HG02588 (cell line): ENCODE results near the gene CCDC24.

Experiments
- ATAC-seq: cut with Tn5 transposase; IDR thresholded peaks from one replicate; pipeline ENCODE4 v1.9.1; 2021; ENCODE audit warnings: mild to moderate bottlenecking, moderate library complexity; ENCODE audit not compliant: unreplicated experiment

Gene CCDC24

DNA sequence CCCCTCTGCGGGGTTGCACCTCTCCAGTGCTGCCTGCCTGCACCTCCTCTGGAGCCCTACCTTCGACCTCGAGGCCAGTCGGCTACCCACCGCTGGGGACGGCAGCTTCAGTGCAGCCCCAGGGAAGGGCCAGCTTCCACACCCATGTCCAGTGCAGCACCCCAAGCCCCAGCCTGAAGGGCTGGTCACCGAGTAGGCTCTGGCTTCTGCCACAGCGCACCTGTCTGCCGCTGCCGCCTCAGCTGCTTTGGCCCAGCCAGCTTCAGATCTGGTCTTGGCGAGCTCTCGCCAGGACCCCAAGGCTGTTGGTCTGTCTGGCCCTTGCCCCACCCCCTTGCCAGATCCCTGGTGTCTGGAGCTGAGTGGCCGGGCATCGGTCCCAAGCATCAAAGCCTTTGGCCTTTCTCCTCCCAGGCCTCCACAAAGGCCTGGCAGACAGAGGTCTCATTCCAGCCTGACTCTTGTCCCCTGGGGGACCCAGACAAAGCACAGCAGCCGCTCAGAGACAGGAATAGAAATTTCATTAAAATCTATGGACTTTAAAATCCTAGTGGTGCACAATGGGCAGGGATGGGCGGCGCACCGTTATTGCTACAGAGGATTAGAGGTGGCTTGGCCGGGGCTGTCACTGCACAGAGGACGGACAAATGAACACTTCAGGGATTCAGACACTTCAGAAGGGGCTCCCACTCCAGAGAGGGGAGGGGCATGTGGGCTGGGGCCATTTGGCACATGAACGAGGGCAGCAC is 4.8 kb downstream of the CCDC24 start:
- ATAC-seq = no peak

DNA sequence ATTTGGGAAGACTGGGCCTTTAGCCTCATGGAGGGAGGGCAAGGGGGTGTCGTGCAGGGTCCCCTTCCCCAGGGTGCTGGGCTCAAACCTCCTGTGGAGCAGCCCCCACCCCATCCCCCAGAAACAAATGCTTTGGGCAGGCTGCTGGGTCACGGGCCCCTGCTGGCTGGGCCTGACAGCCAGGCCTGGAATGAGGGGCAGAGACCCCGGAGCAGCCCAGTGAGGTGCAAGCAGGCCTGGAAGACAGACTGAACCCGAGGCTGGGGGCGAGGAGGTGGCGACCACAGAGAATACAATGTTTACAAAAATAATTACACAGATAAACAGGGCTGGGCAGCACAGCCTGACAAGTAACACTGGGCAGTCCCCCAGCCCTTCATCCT is 5.3 kb downstream of the CCDC24 start:
- ATAC-seq = no peak

- no peak for ATAC-seq
Observed at GRCh38 chr1:43997295-43997999, 6.0 kb downstream of the CCDC24 start.

GRCh38 chr1:43998000-43998378 is 6.6 kb downstream of the CCDC24 start:
- ATAC-seq = no peak

DNA sequence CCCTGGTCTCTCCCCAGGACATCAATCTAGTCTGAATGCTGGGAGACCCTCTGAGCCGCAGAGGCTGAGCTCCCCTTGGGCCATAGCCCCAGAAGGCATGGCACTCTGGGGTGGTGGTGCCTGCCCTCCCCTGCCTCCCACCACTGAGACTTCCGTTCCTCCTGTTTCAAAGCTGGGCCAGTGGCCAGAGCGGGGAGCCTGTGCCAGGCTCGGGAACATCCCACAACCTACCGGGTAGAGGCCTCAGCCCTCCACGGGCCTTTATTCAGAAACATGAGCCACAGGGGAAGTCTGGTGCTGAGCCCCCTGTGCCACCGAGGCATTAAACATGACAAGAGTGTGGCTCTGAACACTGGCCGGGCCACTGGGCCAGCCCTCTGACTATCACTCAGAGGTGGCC is 8.1 kb downstream of the CCDC24 start:
- no peak for ATAC-seq

DNA sequence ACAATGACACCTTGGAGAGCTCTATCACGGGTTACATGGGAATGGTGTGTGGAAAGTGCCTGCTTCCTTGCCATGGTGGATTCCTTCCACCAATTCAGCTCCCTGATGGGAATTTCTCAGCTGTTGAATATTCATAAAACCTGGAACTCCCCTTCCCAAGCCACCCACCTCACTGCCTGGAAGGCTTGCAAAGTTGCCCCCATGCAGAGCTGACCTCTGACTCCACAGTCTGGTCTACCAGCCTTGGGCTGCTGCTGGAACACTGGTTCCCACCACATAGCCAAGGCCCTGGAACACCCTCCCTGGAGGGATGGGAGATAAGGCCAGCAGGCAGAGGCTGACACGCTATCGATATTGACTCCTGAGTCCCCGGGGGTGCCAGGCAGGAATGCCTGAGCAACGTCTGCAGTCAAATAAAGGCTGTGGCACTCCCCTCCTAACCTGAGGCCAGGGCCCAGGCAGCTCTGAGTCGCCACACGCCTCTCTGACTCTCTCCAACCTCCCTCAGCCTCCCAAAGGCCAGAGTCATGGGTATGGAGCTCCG is 8.8 kb downstream of the CCDC24 start:
- ATAC-seq = no peak

DNA sequence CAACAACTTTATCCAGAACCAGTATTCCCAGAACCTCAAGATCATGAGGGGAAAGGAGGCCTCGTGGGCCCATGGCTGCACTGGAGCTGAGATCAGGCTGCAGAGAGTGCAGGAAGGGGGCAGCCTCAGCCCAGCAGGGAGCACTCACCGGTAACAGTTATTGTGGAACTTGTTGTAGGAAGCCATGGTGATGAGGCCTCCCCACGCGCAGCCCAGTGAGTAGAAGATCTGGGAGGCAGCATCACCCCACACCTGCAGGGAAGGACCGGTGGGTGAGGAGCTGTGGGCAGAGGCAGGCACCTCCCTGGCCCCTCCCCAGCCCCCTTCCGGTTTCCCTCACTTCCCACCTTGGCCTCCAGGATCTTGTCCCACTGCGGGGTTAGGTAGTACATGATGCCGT is 10.8 kb downstream of the CCDC24 start:
- ATAC-seq = no peak

- no peak for ATAC-seq
Observed at GRCh38 chr1:44002606-44003157, 11.3 kb downstream of the CCDC24 start.

DNA sequence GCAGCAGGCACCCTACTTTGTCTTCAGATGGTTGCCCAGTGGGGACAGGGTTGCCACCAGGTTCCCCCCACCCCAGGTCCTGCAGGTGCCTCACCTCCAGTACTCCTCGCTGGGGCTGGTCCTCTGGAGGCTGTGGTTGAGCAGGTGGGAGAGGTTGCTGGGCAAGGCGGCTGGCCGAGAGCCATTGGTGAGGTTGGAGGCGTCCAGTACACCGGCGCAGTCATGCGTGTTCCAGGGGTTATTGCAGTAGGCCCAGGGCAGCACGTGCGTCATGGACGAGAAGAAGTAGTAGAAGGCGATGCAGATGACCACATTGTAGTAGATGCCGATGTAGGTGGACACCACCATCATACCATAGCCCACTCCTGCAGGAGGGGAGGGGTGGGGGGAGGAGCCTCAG is 16.9 kb downstream of the CCDC24 start:
- no peak for ATAC-seq

GRCh38 chr1:44010935-44011471 is 19.6 kb downstream of the CCDC24 start:
- no peak for ATAC-seq

DNA sequence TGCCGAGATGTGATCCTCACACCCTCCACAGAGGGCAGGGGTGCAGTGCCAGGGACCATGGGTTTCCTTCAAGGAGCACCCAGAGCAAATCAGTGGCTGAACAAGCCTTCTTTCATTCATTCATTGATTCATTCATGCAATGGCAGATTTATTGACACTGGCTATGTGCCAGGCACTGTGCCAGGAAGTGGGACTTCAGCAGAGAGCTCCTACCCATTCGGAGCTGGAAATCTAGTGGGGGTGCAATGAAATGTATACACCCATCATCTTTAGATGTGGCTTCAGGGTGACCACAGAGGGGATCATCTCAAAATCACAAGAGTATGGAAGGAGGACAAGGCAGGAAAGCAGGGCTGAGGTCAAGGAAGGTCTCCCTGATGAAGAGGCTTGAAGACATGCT is 21.0 kb downstream of the CCDC24 start:
- no peak for ATAC-seq

GRCh38 chr1:44012941-44013609 is 21.7 kb downstream of the CCDC24 start:
- ATAC-seq = no peak

DNA sequence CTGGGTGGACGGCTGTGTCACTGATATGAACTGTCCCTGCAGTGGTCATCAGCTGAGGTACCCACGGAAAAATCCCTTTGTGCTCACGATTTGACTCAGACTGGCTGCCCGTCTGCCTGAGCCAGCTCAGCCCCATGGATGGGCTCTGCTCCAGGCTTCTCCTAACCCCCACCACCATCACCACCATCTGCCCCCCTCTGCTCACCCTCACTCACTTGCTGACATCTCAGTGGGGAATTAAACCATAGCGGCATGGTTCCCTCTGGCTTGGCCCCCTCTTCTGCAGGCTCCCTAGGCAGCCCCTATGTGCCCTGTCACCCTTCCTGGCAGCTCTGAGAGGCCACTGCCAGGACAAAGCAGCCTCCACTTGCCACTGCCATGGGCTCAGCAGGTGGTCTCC is 22.6 kb downstream of the CCDC24 start:
- no peak for ATAC-seq

- ATAC-seq = no peak
Observed at GRCh38 chr1:44014365-44015104, 23.1 kb downstream of the CCDC24 start.

- ATAC-seq = no peak
Observed at GRCh38 chr1:44015206-44015605, 23.8 kb downstream of the CCDC24 start.

DNA sequence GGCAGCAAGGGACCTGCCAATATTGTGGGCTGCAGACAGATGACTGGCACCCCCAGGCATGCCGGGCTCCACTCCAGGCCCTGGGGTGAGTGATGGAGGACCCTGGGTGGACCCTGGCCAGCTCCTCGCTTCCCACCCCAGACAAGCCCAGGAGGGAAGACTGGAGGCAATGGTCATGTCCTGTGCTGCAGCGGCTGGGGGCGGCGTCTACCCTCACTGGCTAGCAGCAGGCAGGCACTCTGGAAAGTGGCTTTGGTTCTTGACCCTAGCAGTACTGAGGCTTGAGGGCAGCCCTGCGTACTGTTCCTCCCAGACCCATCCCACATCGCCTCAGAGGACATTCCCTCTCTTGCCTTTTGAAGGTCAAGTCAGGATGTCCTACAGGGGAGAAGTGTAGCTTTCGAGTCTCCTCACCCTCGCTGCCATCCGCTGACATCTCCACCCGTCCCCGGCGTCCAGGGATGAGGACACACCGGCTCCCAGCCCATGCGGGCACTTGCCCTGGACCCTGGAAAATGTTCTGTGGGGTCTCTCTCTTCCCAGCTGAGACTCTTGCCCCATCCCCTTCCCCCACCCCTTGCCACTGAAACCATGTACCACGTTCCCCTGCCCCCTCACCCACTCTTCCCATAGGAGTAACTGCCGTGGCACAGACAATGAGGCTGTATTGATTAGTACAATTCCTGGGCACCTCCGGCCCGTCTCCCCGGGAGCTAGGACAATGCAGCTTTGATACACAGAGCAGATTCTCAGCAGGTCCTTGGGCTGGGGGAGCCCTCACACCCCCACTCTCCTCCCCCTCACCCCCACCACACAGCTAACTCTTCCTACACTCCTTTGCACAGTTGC is 24.9 kb downstream of the CCDC24 start:
- ATAC-seq = no peak

DNA sequence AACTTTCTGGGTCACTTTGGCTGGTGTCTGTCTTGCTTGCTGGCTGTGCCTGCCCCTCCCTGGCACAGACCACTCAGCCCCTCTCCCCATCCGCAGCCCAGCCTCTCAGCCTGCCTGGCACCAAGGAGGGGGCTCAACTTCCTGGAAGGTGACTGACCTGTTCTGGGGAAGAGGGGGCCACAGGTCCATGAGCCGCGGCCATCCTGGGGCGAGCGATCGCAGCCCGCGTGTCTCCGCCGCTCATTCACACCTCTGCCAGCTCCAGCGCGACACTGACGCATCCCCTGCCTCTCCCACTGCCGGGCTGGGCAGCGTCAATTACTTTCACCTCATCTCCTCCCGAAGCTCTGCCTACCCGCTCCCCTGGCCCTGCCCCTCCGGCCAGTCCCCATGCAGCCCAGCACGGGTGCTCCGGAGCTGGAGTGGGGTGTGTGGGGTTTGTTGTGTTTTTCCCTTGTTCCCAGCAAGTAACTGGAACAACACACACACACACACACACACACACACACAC is 25.5 kb downstream of the CCDC24 start:
- ATAC-seq = no peak

DNA sequence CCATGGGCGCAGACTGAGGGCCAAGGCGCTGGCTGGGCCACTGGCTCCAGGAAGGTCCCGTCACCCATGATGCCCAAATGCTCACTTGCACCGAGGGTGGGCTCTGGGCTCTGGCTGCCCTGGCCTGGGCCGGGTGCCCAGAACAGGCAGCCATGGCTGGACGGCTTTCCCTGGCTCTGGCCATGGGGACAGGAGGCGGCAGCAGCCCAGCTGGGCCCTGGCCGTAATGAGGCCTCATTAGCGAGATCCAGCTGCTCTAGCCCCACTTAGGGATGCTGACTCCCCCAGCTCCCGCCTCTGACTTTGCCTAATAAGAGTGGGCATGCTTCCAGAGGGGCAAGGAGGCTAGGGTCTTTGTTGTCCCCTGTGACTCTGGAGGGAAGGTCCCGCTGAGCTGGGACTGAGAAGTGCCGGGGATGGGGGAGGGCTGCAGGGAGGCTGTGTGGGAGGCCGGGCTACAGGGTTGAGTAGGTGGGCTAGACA is 28.1 kb downstream of the CCDC24 start:
- ATAC-seq = no peak

DNA sequence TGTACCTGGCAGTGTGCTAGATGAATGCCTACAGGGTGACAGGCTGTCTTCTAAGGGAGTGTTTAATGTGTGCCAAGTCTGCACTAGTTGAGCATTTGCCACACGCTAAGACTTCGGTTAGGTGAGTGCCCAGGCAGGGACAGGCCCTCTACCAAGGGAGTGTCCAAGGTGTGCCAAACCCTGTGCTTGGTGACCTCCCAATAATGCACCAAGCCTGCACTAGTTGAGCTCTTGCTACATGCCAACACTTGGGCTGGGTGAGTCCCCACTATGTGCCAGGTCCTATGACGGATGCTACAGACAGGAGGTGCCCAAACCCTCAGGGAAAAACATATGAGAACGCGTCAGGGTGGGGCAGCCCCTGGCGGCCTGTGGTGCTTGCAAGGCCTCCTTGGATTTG is 29.1 kb downstream of the CCDC24 start:
- ATAC-seq = no peak
